Stimulated activated CD8-positive, alpha-beta memory T cell treated with anti-CD3 and anti-CD28 coated beads, Interleukin-15, amount 100 ng/mL, for 4 hours (primary cell): ENCODE results near the gene EXOC4.

Experiments used
- DNase-seq, 2 donors: peaks; one replicate each; pipeline ENCODE4 v3.0.0-alpha.2; 2020; ENCODE audit warnings: low read depth in 2 of 2

EXOC4 gene

DNA sequence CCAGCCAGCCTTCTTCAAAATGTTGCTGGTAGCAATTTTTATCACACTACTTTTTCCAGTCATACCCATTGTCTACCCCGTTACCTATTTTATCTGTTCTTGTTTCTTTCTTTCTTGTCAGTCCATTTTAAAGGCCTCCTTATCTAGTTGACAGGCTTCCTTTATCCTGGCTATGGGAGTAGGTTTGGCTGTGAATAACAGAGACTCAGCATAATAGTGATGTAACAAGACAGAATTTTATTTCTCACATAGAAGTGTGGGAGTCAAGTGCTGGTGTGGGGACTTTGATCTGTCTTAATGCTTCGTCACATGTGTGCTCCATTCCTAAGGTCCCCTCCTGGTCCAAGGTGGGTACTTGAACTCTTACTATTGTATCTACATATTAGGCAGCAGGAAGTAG, 283.6 kb downstream of the EXOC4 start:
- no peak for DNase-seq

DNA sequence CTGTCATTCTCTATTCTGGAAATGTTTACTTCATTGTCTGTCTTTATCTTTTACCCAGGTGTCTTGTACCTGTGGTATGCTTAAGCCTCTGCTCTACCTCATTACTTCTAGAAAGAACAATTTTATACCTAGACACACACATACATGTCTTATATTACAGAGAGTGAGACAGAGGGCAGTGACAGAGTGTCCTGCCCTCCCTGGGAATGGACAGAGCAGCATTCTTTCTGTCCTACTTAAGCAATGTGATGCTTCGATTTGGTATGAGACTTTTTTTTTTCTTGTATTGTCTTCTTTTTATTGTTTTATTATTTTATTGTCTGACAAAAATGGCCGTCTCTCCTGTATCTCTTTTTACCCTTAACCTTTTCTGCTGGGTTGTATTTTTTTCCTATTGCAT, 286.1 kb downstream of the EXOC4 start:
- no peak for DNase-seq

DNA sequence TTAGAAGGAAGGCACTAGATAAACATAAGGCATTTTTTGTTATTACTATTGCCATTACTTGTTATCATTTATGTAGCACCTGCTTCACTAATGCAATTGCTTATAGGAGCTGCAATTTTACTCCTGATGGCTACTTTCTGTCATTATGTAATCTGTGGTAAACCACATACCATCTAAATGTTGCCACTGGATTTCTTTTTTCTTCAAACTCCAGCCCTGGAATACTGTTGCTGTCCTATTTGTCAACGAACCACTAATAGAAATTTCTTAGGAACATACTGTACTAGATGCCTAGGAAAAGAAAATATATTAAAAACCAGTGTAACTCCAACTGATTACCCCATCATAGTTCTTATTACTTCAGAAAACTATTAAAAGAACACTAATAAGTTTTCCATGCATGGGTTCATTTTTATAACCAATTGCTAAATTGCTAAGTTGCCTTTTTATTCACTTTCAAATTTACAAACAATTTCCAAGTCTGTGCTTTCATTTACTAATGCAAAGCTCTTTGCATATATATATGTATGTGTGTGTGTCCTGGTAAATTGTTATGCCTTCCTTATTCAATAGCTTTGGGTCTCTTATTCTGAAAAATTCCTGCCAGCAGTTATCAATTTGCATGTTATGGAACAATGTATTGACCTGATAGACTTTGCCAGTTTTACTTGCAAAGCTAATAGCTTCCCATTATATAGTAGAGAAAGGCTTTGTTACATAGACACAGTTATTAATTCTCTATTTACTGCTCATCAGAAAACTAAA, 287.4 kb downstream of the EXOC4 start:
- no peak for DNase-seq

DNA sequence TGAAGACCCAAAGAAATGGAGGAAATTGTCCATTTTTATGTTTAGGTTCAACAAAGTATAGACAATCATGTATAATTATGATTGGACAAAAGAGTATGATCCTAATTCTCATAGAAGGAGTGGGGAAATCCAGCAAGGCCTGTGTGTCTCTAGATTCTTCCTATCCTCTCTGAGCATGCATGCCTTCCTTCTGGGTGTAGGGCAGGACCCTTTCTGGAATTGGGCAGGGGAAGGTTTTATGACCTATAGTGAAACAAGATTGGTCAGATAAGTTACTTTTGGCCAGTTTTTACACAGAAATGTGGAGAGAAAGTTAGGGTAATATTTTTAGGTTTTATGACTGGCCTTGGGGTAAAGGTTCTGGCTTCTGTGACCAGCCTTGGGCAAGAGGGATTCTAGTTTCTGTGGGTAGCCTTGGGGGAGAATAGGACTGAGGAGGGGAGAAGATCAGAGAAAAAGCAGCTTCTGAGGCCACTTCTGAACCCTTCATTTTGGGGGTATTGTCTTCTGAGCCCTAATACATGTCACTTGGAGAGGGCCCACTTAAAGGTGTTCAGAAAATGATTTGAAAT, 289.4 kb downstream of the EXOC4 start:
- DNase-seq, result no peak

DNA sequence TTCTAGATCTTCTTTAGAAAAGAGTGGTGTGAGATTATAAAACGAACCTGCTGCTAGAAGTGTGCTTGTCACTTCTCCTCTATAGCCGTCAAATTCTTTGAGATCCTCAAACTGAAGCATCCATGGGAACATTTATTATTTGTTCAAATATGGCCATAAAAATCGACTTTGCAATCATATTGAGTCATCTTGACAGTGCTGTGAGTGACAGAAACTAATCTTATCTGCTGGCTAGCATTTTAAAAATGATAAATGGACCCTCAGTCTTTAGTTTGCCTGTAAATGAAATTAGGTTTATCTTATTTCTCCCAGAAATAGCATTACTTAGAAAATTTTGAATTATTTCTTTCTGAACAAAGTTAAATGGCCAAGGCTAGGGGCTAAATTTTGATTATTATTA, 290.8 kb downstream of the EXOC4 start:
- DNase-seq, result no peak

DNA sequence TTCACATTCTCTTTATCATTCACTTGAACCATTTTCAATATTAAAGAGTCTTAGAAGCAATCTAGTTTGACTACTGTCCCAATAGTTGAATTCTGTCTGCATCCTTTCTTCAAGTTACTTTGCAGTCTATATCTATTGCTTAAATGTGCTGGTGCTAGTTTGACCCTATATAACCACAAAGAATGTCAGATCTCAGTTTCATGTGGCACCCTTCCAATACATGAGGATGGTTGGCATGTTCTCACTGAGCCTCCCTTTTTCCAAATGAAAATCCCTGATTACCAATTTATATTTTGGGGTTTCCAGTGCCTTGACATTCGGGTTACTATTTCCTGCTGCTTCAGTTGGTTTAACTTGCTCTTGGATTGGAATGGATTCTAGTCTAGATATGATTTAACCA, 292.7 kb downstream of the EXOC4 start:
- no peak for DNase-seq

DNA sequence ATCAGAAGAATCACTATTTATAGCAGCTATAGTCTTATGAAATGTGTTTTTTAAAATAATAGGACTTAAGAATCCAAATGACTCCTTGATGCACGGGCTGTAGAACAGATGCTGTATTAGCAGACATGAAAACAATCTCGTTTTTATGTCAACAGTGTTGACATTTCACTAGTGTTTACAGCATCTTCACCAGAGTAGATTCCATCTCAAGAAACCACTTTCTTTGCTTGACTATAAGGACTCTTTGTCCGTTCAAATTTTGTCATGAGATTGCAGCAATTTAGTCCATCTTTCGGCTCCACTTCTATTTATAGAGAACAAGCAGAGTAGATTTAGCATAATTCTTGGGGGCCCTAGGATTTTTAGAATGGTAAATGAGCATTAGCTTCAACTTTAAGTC, 295.1 kb downstream of the EXOC4 start:
- no peak for DNase-seq

DNA sequence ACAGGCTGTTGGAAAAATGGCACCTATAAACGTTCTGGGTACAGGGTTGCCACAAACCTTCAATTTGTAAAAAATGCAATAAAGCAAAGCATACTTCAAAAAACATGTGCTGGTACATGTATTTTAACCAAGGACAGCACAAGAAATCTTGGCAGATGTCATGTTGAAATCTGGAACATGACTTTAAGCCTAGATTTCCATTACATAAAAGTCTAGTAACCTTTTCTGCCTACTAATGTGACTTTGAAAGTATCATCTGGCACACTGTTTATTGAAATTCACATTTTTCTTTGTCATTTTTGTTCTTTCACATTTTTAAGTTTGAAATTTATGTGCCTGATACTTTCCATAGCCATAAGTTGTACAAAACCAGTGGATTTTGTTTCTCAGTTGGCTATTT, 296.8 kb downstream of the EXOC4 start:
- no peak for DNase-seq

DNA sequence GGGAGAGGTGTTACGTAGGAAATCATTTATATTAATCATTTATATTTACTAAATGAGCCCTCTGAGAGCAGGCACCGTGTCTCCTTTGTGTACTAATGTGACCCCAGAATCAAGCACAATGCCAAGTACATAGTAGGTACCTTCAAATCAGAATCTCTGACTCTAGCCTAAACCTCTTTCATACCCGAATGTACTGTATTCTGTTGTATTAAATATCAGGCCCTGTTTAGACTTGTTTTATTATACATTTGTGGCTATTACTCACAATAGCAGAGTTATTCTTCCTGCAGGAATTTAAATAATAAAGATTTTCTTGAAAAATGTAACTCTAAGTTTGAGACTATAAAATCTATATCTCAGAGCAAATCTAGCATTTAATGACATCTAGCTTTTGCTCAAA, 297.3 kb downstream of the EXOC4 start:
- no peak for DNase-seq

DNA sequence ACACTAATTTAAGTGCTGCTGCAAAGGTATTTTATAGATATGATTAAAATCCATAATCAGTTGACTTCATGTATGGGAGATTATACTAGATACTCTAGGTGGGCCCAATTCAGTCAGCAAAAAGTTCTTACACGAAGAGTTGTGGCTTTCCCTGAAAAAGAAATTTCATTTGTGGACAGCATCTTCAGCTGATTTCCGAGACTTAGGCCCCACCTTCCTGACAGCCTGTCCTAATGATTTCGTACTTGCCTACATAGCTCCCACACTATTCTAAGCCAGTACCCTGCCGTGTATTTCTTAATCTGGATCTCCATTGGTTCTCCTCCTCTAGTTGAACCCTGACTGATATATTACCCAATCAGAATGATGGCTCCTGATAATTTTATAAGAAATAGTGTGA, 297.9 kb downstream of the EXOC4 start:
- no peak for DNase-seq

DNA sequence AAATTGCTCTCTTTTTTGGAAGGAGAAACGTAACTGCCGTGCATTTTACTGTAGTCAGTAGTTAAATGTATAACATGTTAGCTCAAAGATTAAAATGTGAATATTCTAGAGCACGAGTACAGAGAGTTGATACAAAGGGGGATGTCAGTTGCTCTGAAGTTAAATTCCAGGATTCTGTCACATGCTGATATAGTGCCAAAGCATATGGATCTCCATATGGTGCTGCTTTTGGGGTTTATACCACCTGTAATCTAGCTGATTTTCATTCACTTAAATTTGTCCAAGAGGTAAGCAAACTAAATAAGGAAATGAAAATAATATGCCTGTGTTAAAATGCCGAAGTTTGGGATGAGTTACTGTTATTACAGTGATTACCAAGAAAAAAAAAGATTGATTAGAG, 298.6 kb downstream of the EXOC4 start:
- DNase-seq, result no peak

DNA sequence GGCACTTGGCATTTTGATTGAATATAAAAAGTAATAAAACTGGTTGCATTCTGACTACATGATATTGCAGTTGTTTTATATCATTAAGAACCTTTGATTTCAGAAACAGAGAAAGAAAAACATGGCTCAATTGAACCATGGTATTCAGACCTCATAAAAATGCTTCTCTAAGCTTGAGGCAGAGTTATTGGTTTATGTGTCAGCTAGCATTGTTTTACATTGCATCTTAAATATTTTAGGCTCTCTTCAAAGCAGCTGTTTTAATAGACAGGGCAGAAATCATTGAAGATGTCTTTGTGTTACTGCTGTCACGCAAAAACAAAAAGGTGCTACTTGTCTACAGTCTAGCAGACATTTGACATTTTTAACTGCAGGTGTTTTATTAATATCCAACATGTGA, 299.2 kb downstream of the EXOC4 start:
- no peak for DNase-seq

DNA sequence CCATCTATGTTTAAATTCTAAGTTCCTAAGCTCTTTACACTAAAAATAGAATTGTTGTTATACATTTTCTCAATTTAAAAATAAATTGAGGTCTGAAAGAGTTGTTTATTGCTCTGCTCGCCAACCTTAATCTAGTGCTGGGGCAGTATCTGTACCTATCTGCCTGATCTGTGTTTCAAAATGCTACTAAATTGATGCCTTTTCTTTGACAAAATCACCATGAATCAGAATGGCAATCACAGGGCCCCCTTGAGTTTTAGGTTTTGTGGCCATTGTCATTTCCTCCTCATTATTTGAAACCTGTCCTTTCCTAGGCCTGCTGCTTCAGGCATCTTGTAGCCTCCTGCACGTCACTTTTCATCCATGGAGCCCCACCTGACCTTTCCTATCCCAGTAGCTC, 301.5 kb downstream of the EXOC4 start:
- DNase-seq, result no peak

DNA sequence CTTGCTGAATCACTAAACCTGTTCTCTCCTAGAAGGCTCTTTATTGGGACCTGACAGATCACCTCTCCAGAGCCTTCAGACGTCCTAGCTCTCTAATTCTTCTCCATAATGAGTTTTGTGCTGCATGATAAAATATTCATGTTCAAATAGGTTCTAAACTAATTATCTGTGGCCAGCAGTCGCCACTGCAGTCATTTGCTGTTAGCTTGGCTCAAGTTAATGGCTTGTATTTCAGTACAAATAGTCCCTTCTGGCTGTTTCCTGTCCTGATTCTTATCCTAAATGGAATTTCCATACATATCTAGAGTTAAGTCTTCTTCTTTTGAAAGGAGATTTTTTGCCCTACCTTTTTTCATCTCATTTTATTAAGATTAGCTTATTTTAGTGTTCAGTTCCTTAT, 303.2 kb downstream of the EXOC4 start:
- no peak for DNase-seq

DNA sequence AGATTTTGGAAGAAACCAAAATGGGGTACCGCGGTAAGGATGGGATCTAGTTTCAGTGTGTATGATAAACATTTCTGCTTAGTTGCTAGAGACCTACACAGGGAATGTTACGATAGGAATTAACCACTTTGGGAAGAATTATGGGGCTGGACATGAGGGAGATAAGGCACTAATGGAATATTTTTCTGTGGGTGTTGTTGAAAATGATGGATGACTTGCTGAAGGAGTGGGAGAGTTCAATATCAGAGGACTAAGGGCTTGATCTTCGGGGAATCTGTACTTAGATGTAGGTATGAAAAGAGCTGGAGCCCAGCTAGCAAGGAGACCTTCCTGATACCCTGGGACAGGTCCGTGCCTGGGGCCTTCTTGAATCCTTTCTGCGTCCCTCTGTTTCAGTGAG, 303.7 kb downstream of the EXOC4 start:
- no peak for DNase-seq

DNA sequence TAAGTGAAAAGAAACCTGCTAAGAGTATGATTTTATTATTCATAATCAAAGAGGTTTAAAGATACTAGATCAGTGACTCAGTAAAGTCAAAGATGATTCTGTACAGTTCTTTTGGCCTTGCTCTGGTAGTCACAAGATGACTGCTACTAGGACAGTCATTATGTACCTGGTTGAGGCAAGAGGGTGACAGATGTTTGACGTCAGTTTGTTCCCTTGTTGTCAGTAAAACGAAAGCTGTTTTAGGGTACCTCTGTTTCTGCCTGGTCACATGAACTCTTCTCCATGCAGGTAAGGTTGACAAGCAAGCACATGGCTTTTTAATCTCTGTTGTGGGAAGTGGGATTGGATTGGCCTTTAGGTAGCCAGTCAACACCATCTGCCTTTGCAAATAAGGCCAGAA, 308.0 kb downstream of the EXOC4 start:
- DNase-seq, result no peak

DNA sequence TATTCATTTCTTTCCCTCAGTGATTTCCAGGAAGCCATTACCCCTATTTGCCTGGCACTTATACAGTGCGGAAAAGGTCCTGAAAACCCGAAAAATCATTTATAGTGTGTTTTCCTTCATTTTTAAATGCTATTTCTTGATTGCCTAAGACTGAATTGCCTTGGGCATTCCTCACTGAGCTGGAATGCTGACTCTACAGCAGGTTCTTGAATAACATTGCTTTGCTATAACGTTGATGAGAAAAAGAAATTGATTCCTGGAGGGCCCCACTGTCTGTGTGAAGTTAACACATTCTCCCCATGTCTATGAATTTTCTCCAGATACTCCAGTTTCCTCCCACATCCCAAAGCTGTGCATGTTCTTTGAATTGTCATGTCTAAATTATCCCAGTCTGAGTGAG, 308.5 kb downstream of the EXOC4 start:
- no peak for DNase-seq

DNA sequence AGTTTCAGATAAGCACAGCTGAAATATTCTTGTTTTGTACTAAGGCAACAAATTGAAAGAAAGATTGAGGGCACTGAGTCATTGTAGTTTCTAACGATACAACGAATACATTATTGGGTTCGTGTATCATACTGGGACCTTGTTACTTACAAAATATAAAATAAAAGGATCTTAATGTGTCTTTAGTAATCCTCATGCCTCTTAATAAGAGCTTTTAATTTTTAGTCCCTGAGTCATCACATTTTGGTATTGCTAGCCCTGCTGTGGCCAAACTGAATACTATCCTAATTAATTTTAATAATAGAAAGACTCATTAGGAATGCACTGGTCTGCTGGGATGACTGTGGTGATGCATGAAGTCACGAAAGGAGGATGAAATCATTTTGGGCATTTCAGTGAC, 309.7 kb downstream of the EXOC4 start:
- DNase-seq, result no peak

DNA sequence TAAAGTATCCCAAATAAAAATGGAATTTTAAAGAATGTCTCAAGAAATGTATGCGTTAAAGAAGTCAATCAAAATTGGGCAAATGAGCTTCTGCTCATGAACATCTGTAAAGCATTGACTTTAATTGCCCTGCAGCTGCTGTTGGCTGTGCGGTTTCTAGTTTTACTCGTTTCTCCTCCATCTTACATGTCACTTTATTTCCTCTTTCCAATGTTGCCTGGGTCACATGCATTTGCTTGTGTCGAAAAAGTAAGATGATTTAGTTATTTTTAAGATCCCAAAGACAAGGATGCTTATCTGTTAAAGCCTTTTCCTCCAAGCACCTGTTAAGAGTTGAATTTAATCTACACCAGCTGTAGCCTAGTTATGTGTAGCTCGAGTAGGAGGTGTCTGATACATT, 310.4 kb downstream of the EXOC4 start:
- no peak for DNase-seq

DNA sequence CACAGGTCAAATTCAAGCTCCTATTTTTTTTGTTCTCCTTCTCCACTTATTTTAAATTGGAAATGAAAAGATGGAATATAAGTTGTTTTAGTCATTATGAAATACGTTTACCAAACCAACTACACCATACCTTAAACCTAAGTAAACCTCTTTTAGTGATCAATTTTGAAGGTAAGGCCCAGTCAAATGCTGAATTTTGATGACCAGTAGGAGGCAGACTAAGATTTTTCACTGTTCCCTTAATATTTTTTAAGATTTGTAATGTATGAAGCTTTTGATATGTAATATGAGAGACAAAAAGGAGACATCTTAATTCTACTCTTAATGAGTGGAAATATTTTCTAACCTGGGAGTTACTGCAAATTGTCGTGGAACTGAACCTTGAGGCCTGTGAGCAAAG, 311.6 kb downstream of the EXOC4 start:
- no peak for DNase-seq

DNA sequence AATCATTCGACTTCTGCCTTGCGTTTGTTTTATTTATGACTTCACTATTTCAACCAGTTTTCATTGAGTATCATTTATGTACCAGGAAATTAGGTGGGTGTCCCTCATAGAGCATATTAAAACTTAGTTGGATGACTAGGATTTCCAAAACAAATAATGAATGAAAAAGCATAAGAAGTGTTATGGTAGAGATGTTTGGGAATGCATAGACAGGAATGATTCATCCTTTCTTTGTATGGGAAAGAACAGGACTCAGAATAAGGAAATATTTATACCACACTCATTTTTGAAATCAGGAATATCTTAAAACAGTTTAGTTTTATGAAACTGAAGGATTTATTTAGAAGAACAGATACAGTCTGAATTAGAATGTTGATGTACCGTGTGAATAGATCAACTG, 315.7 kb downstream of the EXOC4 start:
- DNase-seq, result no peak

DNA sequence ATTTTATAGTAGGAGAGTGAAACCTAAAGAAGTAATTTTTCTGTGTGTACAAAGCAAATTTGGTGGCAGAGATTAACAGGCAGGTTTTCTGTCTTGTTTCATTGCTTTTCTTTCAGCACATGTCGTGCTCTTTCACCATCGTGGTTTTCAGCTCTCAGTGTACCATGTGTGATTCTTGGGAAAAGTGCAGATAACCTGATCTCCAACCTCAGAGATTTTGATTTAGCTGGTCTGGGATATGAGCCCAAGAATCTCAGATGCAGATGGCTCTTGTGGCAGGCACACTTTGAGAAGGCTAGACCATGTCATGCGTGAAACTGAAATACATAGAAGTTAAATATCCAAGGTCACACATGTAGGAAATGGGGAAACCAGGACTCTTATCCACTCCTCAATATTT, 317.4 kb downstream of the EXOC4 start:
- DNase-seq, result no peak

DNA sequence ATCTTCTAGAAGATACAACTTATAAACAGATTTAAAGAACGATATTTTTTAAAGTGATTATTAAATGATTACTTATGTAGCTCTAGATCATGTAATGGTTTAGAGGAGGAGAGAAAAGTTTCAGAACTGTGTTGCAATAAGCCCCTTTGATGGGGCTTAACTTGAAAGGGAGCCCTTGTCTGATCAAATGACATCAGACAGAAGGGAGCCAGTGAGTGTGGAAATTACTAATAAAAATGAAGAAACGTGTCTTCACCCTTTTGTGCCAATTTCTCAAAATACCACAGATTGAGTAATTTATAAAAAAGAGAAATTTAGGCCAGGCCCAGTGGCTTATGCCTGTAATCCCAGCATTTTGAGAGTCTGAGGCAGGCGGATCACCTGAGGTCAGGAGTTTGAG, 318.2 kb downstream of the EXOC4 start:
- DNase-seq, result no peak

DNA sequence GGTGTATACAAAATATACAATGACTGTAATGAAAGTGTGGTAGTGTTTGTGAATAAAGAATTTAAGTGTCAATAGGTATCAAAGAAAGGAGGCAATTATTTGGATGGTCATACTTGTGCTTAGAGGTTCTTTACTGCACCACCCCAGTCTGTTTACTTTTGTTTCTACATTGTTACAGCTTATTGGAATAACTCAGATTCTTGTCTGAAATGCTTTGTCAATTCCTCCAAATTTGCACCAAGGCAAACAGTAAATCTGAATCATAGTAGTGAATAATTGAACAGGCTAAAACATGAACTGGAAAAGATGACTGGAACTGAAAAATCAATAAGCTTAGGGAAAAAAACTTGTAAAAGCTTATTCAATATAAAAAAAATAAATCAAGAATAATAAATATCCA, 319.2 kb downstream of the EXOC4 start:
- no peak for DNase-seq
